NCI-H2081 (cell line): ENCODE measurements around the gene CCDC107.

Experiments
- DNase-seq, 2 experiments: peaks; one replicate each; lab custom pipeline; 2025; lab: John Stamatoyannopoulos, UW

CCDC107 gene

DNA sequence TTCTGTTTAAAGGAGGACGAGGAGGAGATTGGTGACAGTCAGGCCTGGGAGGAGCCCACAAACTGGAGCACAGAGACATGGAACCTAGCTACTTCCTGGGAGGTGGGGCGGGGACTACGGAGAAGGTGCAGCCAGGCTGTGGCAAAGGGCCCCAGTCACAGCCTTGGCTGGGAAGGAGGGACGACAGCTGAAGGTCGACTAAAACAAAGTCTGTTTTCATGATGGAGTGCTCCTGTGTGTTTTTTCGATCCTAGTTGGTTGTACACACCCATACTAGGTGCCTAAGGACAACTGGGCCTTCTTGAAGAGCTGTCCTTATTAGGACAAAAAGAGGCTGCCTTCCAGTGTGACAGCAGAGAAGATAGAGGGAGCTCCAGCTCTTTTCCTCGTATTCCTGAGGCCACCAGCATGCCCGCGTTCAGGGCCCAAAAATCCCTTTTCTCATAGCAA is 2.9 kb downstream of the CCDC107 start:
- DNase-seq, result peak in 1 of 2 experiments; percentile 24

DNA sequence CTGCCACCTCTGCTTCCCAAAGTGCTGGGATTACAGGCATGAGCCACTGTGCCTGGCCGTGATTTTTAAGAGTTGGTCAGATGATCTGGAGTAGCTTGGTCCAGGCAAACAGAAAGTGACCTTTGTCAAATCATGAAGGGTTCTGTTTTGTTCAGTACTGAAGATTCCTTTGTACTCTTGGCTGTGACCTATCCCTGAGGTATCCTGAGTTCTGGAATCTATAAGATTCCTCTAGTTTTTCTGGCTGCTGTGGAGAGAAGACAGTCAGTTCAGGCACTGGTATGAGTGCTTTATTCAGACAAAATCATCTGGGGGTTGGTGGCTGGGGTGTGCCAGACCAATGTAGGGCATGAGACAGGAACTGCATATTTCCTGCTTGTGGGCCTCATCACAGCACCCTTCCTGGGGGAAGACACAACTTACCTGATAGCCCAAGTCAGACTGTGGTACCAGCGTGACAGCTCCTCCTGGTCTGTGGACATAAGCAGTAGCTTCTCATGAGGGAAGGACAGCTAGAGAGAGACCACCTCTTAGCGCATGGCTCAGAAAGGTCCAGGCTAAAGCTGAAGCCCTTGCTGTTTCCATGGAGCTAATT is 3.8 kb downstream of the CCDC107 start:
- DNase-seq, result no peak

DNA sequence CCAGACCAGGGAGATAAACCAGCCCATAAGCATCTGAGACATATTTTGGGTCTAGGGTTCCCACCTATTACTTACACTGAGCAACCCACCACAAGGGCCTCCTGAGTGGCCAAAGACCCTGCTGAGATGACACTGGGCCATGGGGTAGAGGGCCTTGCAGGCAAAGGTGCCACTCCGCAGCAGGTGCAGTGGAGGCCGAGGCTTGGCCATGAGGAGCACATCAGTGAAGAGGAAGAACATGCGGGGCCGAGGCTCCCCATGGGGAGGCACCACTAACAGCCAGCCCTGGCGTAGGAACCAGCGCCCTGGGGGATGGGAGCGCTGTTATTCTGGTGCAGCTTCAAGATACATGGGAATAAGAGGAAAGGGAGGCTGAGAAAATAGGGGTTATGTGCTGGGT is 4.3 kb downstream of the CCDC107 start:
- no peak for DNase-seq

DNA sequence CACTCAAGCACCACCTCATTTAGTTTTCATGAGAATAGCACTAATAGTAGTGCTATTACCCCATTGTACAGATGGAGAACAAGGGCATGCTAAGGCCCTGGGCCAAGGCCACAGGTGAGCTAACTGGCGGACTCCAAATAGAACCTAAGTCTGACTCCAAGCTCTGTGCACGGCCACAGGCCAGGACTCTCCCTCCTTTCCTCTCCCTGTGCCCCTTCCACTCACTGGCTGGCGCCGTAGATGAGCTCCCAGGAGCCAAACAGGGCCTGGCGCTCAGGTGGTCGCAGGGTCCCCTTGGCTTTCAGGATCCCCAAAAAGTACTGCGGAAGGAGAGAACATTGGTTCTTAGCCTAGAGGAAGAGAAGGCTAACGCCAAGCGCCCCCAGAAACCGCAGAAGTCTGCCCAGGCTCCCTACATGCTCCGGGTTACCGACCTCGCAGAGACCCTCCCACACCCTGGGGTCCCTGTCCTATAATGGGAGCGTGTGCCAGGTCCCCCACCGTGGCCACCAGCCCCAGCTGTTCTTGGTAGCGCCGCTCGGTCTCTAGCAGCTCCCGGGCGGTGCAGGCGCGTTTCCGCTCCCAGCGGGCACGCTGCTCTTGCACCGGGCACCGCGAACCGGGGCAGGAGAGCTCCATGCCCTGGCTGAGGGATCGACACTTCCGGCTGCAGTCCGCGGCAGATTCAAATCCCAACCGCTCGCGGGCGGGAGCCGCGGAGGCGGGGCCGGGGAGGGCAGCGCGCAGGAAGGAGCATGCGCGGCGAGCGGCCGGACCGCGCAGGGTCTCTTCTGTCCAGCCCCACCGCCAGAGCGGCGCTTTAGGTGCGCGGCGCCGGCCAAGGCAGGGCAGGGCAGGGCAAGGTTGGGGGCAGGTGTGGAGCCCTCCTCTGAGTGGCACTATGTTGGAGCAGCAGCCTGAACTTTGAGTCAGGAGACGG is 6.7 kb downstream of the CCDC107 start, which contains the start of gene ARHGEF39:
Gene ARHGEF39 (minus strand): TSS at position 665 of the 940 bp plus-strand sequence. CDS start 26 bp downstream, at position 639.
- DNase-seq, result peak; percentile 91 to 94

DNA sequence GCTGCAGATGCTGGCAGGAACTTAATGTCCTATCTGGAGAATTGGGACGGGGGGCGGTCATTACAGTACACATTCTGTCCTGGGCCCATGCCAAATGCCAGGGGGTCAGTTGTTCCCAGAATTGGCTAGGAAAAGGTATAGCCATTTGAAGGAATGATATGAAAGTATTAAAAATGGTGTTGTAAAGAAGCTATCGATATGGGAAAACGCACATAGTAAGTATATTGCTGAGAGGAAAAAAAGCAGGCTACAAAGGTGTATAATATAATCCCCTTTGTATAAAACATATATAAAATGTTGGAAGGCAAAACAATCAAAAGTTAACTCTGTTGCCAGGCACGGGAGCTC is 7.4 kb downstream of the CCDC107 start:
- no peak for DNase-seq

DNA sequence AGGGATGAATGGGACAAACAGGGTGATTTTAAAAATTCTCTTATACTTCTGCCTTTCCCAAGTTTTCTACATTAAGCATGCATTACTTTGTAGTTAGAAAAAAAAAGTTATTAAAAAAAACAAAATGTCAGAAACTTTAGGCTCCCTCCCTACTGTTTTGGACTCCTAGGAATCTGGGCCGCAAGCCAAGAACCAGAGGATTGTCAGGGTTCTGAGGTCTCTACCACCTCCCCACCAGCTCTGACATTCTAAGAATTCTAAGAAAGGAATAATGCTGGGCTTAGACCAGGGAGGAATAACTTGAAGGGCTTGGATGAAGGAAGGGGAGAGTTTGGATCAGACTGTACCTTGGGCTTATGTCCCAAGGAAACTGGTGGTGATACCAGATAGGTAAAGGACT is 8.0 kb downstream of the CCDC107 start:
- DNase-seq, result no peak

DNA sequence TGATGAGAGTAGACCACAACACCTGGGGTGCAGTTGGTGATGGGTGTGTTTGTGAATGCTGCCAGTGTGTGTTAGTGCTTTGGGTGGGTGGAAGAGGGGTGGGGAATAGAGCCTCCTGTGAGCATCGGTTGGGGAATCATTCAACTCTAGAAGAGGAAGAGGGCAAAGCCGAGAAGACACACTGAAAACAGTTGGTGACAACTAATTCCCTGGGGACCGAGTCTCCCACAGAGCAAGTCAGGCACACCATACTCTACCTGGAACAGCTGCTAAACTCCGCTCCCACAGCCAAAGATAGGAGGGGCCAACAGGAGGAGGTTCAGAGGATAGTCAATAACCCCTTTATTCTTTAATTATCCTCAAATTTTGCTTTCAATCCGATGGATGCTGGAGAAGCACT is 8.5 kb downstream of the CCDC107 start:
- no peak for DNase-seq

DNA sequence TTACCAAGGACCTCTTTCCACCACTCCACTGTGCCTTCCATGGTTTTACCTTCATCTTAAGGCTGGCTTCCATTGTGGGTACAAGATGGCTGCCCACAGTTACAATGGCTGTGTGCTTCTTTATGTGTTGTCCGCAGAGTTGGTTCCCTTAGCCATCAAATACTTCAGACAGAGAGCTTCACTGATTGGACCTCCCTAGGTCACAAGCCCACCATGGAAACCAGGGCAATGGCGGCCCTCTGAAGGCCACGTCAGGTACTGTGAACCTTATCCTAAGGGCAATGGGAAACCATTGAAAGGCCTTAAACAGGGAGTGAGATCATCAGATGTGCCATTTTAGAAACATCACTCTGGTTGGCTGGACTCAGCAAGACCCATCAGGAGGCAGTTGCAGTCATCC is 9.8 kb downstream of the CCDC107 start:
- no peak for DNase-seq

DNA sequence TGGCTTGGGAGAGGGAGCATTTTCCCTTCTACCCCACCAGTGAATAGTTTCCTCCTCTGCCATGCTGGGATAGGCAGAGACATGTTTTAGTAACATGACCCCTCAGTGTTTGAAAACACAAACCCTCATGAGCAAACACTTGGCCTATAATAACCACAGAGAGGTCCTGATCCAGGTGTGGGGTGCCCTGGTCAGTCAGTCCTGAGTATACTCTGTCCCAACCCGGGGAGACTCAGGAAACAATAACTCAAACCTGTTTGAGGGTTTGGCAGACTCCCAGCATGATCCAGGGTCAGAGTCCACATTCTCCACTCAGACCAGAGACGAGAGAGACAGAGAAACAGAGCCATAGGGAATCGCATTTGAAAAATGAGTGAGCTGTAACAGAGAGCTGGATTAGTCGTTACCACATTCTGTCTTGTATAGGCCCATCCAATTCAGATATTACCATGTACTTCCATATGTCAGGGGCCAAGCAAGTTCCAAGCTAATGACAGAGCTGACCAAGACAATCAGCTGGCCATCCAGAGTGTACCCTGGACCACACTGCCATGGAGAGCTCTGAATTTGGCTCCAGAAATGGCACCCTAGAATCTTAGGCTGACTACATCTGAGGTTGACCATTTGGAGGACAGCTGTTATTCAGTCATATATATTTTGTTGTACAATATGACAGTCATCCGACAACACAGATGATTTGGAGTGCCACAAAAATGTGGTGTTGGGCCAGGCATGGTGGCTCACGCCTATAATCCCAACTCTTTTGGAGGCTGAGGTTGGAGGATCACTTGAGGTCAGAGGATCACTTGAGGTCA is 11.4 kb downstream of the CCDC107 start:
- DNase-seq, result no peak

DNA sequence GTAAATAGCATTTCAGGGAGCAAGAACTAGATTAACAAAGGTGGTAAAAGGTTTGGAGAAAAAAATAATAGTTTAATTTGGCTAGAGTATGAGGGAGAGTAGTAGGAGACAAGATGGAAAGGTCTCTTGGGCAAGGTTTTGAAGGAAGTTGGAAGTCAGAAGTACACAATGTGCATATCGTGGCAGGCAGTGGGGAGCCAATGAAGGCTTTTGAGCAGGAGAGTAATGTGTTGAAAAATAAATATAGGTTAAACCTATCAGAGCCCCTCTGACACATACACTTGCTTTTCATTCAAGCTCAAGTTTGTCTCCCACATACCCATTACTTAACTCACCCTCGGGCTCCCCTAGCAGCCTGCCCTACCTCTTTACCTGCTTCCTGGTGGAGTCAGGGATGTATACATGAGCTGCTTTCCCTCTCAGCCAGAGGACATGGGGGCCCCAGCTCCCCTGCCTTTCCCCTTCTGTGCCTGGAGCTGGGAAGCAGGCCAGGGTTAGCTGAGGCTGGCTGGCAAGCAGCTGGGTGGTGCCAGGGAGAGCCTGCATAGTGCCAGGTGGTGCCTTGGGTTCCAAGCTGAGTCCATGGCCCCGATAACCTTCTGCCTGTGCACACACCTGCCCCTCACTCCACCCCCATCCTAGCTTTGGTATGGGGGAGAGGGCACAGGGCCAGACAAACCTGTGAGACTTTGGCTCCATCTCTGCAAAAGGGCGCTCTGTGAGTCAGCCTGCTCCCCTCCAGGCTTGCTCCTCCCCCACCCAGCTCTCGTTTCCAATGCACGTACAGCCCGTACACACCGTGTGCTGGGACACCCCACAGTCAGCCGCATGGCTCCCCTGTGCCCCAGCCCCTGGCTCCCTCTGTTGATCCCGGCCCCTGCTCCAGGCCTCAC is 15.3 kb downstream of the CCDC107 start, which contains the start of gene CA9:
Gene CA9 (plus strand): TSS at position 797 of the 893 bp plus-strand sequence. CDS start 32 bp downstream, at position 829.
- DNase-seq, result peak; percentile 36 to 72

DNA sequence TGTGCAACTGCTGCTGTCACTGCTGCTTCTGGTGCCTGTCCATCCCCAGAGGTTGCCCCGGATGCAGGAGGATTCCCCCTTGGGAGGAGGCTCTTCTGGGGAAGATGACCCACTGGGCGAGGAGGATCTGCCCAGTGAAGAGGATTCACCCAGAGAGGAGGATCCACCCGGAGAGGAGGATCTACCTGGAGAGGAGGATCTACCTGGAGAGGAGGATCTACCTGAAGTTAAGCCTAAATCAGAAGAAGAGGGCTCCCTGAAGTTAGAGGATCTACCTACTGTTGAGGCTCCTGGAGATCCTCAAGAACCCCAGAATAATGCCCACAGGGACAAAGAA is 15.9 kb downstream of the CCDC107 start:
- no peak for DNase-seq

DNA sequence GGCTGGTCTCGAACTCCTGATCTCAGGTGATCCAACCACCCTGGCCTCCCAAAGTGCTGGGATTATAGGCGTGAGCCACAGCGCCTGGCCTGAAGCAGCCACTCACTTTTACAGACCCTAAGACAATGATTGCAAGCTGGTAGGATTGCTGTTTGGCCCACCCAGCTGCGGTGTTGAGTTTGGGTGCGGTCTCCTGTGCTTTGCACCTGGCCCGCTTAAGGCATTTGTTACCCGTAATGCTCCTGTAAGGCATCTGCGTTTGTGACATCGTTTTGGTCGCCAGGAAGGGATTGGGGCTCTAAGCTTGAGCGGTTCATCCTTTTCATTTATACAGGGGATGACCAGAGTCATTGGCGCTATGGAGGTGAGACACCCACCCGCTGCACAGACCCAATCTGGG is 17.1 kb downstream of the CCDC107 start:
- DNase-seq, result no peak

DNA sequence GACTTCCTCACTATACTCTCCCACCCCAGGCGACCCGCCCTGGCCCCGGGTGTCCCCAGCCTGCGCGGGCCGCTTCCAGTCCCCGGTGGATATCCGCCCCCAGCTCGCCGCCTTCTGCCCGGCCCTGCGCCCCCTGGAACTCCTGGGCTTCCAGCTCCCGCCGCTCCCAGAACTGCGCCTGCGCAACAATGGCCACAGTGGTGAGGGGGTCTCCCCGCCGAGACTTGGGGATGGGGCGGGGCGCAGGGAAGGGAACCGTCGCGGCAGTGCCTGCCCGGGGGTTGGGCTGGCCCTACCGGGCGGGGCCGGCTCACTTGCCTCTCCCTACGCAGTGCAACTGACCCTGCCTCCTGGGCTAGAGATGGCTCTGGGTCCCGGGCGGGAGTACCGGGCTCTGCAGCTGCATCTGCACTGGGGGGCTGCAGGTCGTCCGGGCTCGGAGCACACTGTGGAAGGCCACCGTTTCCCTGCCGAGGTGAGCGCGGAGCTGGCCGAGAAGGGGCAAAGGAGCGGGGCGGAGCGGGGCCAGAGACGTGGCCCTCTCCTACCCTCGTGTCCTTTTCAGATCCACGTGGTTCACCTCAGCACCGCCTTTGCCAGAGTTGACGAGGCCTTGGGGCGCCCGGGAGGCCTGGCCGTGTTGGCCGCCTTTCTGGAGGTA is 17.8 kb downstream of the CCDC107 start:
- no peak for DNase-seq

DNA sequence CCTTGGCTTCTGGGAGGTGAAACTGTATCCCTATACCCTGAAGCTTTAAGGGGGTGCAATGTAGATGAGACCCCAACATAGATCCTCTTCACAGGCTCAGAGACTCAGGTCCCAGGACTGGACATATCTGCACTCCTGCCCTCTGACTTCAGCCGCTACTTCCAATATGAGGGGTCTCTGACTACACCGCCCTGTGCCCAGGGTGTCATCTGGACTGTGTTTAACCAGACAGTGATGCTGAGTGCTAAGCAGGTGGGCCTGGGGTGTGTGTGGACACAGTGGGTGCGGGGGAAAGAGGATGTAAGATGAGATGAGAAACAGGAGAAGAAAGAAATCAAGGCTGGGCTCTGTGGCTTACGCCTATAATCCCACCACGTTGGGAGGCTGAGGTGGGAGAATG is 21.0 kb downstream of the CCDC107 start:
- no peak for DNase-seq

DNA sequence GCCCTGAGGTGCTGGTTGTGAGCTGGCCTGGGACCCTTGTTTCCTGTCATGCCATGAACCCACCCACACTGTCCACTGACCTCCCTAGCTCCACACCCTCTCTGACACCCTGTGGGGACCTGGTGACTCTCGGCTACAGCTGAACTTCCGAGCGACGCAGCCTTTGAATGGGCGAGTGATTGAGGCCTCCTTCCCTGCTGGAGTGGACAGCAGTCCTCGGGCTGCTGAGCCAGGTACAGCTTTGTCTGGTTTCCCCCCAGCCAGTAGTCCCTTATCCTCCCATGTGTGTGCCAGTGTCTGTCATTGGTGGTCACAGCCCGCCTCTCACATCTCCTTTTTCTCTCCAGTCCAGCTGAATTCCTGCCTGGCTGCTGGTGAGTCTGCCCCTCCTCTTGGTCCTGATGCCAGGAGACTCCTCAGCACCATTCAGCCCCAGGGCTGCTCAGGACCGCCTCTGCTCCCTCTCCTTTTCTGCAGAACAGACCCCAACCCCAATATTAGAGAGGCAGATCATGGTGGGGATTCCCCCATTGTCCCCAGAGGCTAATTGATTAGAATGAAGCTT is 21.8 kb downstream of the CCDC107 start:
- DNase-seq, result no peak

DNA sequence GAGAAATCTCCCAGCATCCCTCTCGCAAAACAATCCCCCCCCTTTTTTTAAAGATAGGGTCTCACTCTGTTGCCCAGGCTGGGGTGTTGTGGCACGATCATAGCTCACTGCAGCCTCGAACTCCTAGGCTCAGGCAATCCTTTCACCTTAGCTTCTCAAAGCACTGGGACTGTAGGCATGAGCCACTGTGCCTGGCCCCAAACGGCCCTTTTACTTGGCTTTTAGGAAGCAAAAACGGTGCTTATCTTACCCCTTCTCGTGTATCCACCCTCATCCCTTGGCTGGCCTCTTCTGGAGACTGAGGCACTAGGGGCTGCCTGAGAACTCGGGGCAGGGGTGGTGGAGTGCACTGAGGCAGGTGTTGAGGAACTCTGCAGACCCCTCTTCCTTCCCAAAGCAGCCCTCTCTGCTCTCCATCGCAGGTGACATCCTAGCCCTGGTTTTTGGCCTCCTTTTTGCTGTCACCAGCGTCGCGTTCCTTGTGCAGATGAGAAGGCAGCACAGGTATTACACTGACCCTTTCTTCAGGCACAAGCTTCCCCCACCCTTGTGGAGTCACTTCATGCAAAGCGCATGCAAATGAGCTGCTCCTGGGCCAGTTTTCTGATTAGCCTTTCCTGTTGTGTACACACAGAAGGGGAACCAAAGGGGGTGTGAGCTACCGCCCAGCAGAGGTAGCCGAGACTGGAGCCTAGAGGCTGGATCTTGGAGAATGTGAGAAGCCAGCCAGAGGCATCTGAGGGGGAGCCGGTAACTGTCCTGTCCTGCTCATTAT is 22.4 kb downstream of the CCDC107 start:
- no peak for DNase-seq

DNA sequence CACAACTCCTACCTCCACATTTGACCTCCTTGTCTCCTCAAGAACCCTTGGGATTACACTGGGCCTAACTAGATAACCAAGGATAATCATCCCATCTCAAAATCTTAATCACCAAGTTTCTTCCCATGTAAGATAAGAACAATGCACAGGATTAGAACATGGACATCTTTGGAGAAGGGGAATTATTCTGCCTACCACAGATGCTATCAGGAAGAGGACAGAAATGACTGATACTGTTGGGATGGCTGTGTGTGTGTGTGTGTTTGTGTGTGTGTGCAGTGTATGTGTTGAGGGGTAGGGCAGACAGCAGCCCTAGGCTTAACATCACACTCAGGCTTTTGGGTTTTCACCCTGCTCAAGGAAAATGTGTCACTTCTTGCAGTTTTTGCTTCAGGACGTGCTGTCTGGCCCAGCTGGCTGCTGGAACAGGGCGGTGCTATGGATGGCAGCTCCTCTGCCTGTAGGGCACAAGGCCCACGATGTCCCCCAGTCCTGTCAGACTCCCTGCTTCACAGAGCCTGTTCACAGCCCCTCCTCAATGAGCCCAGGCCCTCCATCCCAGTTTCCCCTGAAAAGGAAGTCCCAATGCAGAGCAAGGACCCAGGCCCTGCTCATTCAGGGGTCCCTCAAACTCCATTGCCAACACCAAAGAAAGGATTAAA is 23.4 kb downstream of the CCDC107 start:
- DNase-seq, result no peak

DNA sequence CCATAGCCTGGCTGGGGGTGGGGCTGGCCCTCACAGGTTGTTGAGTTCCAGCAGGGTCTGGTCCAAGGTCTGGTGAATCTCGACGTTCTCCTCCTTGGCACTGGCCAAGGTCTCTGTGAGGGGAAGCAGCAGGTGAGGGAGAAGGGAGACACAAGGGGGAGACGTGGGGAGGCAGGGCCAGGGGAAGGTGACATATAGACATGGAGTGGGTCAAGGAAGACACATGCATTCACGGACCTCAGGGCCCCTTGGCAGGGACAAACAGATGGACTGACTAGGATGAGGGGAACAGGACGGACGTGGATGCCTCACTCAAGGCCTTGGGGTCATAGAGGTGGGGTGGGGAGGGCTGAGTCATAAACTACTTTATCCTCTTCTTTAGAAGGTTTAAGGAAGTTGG is 24.0 kb downstream of the CCDC107 start:
- DNase-seq, result no peak
